ENCODE results near the gene FSTL1.

Gene FSTL1

DNA sequence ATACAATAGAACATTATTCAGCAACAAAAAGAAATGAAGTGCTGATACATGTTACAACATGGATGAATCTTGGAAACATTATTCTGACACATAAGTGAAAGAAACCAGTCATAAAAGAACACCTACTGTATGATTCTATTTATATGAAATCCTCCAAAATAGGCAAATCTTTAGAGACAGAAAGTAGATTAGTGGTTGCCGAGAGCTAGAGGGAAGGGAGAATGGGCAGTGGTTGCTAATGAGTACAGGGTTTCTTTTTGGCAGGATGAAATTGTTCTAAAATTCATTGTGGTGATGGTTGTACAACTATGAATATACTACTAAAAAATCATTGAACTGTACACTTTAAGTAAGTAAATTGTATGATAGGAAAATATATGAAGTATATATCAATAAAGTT, 95.3 kb downstream of the FSTL1 start:
- no peak for DNase-seq (ENCODE audit: low read depth in 2 of 2)

GRCh38 chr3:120353463-120353862, 97.3 kb downstream of the FSTL1 start:
- DNase-seq (ENCODE audit: low read depth in 2 of 2), result no peak

- DNase-seq (ENCODE audit: low read depth in 2 of 2), result no peak
These were observed 98.8 kb downstream of the FSTL1 start for GRCh38 chr3:120352017-120352416.

DNA sequence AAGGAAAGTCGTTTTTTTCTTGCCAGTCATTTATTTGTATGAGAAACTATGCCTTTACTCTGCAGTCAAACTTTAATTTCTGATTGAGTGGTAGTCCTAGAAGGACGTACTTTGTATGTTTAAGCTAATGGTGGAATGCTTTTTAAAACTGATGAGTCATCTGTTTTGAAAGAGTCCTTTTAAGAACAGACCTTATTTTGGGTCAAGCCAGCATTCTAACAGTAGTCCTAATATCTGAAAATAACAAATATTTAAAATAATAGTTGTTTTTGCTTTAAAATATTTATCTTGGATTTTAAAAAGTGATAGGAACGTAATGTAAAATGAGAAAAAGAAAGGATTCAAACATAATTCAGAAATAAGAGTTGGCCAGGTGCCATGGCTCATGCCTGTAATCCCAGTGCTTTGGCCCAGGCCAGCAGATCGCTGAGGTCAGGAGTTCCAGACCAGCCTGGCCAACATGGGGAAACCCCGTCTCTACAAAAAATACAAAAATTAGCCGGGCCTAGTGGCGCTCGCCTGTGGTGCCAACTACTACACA, 100.3 kb downstream of the FSTL1 start:
- no peak for DNase-seq (ENCODE audit: low read depth in 2 of 2)

GRCh38 chr3:120349855-120350125, 101.0 kb downstream of the FSTL1 start:
- DNase-seq (ENCODE audit: low read depth in 2 of 2), result no peak

DNA sequence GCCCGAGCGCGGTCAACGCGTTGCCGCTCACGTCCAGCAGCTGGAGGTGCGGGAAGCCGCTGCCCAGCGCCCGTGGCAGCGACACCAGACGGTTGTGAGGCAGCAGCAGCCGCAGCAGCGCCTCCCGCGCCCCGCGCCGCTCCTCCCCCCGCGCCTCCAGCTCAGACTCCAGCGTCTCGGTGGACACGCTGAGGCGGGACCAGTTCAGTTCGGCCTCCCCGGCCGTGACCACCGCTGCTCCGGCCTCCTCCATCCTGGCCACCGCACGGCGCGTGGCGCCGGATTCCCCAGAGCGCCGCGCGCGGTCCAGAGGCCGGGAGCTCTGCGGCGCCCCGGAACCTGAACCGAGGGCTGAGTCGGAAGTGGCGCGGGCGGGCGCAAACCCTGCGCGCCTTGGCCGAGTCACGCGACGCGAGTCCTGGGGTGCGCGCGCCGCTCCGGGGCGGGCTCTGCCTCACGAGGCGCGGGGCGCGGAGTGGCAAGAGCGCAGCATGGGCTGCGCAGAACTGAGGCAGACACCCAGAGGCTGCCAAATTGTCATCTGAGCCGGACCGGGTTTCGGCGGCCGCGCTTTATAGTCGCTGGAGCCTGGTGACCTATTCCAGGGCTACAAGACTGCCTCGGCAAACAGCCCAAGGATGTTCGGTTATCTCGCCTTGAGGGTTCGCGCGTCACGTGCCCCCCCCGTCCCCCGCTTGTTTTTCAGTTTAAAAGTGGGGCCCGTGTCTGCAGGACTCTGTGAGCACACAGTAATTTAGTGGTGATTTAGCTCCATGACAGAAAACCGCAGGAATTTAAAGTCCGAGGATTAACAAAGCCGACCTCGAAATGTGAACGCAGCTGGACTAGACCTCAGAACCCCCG, 101.6 kb downstream of the FSTL1 start, which contains the start of gene LRRC58:
Gene LRRC58, minus strand, starts transcription at position 364 of the 864 bp plus-strand sequence. Its CDS starts 111 bp downstream, at position 253.
- DNase-seq (ENCODE audit: low read depth in 2 of 2), result peak; percentile 78 to 88

DNA sequence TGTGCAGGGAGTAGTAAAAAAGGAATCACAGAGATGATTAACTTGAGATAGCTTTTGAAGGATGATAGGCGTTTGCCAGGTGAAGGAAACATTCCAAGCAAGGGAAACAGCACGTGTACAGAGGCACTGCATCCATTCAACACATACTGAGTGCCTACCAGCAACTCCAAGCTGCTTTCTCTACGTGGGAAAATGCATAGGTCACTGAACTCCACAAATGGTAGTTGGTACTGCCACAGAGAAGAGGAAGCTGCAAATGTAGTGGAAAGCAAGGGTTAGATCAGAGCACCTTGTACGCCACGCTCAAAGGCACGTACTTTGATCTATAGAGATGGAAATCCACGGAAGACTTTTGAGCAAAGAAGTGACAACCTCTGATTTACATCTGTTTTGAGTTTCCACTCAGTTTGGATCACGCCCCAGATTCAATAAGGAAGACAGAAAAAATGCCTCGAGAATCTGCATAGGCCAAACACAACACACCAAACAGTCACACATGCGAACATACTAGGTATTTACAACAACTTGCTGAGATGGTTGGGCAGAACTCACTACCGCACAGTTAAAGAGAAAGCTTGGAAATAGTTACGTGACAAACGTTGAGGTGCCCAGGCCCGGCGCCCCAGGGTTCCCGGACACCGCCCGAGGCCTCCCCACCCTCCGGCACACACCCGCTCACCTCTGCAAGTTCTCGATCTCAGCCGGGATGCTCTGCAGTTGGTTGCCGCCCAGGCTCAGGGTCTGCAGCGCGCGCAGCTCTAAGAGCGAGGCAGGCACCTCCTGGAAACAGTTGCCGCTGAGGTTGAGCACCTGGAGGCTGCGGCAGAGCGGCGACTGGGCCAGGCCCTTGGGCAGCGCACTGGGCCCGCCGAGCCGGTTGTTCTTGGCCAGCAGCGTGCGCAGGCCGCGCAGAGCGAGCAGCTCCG, 102.5 kb downstream of the FSTL1 start:
- peak in 1 of 2 donors; percentile 26 for DNase-seq (ENCODE audit: low read depth in 2 of 2)

DNA sequence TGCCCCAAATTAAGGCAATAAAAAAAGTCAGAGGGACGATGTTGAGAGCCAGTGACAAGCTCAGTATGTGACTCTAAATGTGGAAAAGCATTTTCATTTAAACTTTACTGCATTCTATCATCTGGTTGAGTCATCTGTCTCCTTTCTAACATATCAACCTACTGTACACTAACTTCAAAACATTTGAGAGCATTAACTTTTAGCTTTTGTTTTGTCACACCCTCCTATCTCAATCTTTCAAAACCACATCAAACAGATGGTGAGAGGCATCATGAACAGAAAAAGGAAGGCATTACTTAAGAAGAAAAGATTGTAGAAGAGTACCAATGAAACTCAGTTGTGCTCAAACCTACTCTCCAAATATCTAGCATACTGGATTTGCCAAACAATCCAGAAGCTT, 106.4 kb downstream of the FSTL1 start:
- no peak for DNase-seq (ENCODE audit: low read depth in 2 of 2)

All from stimulated activated CD4-positive, alpha-beta T cell treated with anti-CD3 and anti-CD28 coated beads, Interleukin-1b, Interleukin-23, amount 100 ng/mL, for 4 hours (primary cell).